ENCODE measurements around the gene PADI6.
"Not testable (repeated sequence)": the region's sequence is repeated elsewhere in the genome, so short reads cannot be mapped to it uniquely, and the experiment has no call there.

The PADI6 gene

DNA sequence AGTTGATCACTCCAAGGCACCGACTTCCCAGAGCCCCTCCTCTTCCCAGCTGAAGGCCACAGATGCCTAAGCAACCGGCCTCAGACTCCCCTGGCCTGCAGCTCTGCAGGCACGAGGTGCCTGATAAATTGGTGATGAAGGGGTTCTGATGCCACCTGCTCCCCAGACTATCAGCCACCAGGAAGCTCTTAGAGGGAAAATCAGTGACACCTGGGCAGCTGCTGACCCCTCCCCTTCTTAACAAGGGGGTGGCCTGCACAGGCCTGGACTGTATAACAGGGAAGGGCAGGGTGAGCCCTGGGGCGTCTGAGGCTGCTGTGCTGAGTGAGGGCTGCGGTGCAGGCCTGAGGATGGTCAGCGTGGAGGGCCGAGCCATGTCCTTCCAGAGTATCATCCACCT is at the start of gene PADI6:
Gene PADI6, plus strand, starts transcription at position 301 of the 400 bp plus-strand sequence. Its CDS starts 50 bp downstream, at position 351.
- DNase-seq = no peak

DNA sequence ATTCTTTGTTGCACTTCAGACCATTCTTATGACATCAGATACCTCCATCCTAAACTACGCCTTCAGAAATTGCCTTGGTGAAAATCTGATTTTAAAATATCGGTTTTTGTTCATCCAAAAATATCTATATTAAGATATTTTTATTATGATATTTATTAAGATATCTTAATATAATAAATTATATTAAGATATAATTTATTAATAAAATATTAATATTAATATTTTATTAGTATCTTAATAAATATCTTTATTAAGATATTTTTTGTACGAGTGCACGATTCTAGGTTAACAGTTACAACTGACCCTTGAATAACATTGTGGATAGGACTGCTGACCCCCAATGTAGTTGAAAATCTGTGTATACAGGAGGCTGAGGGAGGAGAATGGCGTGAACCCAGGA is 43.1 kb upstream of the PADI6 start:
- DNase-seq = no peak

DNA sequence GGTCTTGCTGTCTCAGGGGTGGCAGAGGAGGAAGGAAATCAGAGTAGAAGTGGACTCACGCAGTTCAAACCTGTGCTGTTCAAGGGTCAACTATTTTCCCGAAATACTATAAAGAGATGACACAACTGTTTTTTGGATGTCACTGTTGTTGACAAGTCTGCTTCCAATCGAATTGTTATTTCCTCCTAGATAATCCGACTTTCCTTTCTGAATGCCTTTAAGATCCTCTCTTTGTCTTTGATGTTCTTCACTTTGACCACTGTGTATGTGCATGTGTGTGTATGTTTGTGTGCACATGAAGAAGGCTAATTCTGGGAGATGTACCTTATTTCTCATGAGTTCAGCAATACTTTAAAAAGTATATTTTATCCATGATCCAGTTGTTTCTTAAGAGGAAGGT is 42.4 kb upstream of the PADI6 start:
- DNase-seq = no peak

DNA sequence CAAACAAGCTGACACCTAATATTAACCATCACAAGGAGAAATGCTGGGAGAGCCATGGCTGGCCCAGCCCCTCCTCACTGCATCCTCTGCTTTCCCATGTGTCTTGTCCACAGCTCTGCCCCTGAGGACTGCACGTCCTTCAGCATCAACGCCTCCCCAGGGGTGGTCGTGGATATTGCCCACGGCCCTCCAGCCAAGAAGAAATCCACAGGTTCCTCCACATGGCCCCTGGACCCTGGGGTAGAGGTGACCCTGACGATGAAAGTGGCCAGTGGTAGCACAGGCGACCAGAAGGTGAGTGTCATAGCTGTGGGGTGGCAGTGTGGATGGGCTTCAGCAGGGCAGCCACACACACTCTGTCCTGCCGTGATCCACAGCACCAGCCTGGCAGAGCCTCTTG is 41.1 kb upstream of the PADI6 start:
- no peak for DNase-seq

DNA sequence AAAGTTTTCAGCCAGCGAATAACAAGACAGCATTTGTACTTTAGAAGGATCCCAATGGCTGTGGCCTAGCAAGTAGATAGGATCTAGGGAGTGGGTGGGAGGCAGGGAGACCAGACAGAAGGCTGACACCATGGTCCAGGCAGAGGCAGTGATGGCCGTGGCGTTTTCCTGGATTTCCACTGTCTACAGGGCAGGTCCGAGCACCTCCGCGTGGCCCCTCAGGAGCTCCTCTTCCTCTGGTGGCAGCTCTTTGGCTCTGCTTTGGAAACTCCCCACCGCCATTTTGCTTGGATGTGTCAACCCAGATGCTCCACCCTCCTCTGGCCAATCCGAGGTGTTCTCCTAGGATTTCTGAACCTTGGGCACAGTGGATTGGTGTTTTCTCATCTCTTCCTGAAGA is 38.9 kb upstream of the PADI6 start:
- DNase-seq = no peak

DNA sequence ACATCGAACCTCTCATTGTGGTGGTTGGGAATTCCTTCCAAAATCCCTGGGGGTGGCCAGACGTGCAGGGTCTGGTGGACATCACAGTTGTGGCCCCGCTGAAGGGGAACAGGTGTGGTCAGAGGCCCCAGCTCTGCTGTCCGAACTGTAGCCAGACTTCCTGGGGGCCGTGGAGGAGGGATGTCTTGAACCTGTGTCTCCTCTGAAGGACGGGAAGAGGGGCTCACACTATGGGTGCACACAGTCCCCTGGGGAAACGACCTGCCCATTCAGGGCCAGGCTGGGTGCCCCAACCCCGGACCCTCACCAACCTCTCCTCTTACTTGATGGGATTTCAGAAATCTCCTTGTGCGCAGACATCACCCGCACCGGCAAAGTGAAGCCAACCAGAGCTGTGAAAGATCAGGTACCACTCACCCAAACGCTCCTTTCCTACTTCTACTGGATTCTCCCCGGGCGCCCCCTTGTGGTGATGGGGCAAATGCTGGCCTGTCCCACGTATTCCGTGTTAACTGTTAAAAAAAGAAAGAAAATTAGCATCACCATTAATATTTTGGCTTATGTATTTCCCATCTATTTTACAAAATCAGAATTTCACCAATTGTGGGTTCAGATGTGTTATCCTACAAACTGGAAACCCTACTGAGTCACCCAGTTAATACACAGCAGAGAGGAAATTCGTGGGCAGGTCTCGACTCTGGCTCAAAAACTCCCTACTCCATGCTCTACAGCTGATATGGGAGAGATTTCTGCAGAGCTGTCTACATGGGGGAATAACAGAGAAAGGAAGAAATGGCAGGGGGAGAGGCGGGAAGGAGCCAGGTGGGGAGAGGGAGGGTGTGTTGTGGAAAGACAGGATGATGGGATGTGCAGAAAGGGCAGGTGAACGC is 35.9 kb upstream of the PADI6 start:
- peak in 30 of 56 donors; percentile 1 to 78 (median 18) for DNase-seq

DNA sequence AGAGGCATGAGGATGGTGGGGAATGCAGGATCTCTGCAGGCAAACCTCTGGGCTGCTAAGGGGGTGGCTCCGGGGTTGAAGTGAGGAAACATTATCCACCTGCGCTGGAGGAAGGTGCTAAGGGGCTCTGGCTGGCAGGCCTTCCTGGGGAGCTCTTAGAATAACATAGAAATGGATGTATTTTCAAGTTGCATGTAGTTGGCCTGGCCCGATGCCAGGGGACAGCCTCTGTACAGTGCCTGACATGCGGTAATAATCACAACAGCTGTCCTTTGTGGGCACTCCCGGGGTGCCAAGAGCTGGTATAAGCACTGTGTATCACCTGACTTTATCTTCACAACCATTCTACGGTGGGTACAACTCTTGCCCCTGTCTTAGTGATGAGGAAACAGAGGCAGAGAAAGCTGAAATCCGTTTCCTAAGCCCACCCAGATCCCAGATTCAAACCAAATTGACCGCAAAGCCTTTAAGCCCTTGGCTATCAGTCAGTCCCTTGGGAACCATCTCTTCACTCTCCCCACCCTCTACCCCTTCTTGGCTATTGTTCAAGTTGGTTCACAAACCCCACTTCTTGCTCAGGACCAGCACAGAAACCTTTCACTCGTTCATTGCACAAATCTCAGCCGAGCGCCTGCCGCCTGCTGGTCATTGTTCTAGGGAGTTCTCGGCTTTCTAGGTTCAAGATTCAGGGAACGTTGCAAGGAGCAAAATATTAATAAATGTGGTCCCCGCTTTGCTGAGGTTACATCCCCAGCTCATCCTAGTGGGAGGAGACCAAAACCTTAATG is 33.1 kb upstream of the PADI6 start:
- no peak for DNase-seq

DNA sequence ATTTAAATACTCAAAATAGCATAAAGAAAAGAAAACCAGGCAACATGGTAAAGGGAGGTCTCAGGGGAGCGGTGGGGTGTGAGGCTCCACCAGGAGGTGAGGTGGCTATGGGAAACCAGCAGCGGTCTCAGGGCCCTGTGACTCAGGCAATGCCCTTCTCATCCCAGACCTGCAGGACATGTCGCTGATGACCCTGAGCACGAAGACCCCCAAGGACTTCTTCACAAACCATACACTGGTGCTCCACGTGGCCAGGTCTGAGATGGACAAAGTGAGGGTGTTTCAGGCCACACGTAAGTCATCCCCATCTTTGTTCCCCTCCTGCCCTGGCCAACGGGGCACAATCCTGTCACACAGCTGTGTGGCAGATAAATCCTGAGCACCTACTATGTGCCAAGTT is 32.5 kb upstream of the PADI6 start:
- DNase-seq = no peak

DNA sequence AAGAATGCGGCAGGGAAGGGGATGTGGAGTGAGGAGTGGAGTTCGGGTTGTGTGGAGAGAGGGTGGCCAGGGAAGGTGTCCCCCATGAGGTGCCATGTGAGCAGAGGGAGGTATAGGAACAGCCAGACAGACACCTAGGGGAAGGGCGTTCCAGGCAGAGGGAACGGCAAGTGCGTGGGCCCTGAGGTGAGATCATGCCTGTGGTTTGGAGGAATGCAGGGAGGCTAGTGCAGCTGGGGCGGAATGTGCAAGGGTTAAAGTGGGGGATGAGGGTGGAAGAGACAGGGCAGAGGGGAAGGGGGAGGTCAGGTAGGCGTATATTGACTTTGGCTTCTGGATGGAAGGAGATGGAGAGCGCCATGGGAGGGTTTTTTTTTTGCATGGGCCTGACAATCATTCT is 31.6 kb upstream of the PADI6 start:
- DNase-seq = no peak

DNA sequence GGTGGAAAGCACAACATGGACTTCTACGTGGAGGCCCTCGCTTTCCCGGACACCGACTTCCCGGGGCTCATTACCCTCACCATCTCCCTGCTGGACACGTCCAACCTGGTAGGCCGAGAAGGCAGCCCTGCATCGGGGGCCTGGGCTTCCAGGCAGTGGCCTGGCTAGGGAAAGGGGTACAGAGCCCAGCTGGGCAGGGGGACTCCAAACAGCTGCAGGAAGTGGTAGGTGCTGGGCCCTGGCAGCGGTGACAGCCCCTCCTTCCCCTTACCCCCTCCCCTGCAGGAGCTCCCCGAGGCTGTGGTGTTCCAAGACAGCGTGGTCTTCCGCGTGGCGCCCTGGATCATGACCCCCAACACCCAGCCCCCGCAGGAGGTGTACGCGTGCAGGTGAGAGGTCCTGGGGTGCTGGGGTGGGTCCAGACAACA is 30.0 kb upstream of the PADI6 start:
- DNase-seq = no peak

DNA sequence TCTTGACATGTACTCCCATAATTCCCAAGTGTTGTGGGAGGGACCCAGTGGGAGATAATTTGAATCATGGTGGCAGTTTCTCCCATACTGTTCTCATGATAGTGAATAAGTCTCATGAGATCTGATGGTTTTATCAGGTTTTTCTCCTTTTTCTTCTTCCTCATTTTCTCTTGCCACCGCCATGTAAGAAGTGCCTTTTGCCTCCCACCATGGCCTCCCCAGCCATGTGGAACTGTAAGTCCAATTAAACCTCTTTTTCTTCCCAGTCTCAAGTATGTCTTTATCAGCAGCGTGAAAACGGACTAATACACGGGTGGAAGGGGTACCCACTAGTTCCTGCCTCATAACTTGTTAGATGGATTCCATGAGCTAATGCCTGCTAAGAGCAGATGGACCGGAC is 26.5 kb upstream of the PADI6 start:
- not testable (repeated sequence) for DNase-seq

DNA sequence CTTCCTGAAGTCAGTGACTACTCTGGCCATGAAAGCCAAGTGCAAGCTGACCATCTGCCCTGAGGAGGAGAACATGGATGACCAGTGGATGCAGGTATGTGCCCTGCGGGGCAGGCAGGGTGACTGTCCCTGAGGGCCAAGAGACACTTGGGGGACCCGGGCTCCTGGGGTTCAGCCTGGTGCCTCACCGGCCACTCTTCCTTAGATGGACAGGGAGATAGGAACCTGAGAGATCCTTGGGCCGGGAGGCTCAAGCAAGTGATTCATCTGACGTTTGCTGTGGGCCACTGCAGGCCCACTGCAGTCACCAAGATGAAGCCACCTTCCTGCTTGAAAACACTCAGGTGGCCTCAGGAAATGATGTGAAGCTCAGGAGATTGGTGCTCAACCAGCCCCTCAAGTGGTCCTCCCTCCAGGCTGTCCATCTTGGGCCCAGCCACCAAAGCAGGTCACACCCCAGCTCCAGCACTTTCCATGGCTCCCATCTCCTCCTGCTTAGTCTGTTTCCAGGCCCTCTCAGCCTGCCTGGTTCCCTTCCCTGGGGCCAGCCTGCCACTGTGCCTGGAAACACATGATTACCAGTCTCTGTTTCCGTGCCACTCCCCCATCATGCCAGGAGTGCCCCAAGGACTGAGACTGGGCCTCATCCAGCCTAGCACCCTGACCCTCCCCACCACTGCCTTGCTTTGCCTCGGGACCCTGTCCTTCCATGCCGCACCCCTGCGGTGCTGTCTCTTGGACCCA is 25.8 kb upstream of the PADI6 start:
- DNase-seq = no peak

DNA sequence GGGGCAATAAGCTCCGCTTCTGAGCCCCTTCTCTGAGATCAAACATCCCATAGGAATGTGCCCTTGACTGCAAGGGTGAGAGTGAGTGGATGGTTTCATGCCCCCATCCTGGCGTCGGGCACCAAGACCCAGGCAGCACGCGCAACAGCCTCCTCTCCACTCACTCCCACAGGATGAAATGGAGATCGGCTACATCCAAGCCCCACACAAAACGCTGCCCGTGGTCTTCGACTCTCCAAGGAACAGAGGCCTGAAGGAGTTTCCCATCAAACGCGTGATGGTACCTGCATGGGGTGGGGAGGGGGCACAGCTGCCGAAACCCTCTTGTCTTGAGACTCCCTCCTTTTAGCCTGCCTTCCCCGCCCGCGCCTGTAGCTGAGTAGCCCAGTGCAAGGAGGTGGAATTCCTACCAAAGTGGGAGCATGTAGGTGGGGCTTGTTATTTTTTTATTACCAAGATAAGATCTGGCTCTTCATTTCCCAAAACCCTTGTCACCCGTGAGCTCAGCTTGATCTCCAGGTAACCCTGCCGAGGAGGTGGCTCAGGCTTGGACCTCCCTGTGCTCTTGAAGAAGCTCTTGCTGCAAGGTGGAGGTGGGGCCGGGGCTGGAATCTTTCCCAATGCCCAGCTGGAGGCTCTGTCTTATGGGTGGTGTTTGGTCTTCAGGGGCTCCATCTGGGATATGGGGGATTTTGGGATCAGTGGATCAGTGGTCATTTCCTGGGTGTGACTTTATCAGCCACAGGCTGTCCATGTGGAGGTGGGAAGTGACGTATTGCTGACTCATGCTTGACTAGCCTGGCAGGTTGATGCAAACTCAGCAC is 24.0 kb upstream of the PADI6 start:
- DNase-seq = no peak

DNA sequence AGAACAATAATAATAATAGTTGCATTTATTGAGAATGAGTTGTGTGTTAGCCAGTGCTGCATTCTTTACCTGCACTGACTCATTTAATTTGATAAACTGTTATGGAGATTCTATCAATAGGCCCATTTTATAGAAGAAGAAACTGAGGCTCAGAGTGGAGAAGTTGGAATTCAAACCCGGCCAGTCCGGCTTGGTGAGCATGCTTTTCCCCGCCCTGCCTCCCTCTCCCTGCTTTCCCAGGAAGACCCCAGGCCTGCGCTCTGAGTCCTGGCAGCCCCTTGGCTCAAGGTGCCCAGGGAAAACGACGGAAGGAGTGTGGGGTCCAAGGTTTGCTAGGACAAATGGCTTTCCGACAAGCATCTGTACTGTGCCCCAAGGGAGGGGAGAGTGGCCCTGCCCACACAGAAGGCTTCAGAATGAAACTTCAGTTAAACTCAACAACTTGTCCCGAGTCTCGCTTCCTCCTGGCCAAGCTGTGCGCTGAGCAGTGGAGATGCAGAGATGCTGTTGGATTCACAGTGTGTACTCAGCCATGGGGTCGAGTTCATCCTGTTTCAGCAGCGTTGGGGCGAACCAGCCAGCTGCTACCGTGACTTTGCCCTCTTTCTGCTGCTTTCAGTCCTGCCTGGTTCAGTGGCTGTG is 23.3 kb upstream of the PADI6 start:
- no peak for DNase-seq

DNA sequence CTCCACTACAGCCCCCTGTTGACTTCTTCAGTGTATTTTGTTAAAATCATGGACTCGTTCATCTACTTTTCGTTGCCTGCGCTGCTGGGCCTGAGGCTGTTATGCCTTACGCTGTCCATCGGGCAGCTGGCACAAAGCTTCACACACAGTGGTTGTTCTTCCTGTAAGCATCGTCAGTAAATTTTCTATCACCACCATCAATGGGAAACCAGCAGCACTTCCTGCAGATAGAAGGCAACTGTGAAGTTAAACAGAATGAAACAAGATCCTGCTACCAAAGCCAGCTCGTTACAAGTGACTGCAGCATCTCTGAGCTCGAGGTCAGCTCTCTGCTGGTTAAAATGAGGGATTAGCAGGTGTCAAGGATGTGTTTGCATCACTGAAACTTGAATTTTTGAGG is 21.9 kb upstream of the PADI6 start:
- no peak for DNase-seq

DNA sequence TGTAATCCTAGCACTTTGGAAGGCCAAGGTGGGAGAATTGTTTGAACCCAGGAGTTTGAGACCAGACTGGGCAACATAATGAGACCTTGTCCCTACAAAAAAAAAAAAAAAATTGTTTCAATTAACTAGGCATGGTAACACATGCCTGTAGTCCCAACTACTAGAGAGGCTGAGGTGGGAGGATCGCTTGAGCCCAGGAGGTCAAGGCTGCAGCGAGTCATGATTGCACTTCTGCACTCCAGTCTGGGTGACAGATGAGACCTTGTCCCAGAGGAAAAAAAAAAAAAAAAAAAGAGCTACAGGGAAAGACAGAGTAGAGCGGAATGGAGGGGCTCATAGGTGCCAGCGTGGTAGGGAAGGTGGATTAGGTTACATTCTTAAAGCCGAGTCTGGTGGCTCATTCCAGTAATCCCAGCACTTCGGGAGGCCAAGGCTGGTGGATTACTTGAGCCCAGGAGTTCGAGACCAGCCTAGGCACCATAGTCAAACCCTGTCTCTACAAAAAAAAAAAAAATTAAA is 21.0 kb upstream of the PADI6 start:
- no peak for DNase-seq

DNA sequence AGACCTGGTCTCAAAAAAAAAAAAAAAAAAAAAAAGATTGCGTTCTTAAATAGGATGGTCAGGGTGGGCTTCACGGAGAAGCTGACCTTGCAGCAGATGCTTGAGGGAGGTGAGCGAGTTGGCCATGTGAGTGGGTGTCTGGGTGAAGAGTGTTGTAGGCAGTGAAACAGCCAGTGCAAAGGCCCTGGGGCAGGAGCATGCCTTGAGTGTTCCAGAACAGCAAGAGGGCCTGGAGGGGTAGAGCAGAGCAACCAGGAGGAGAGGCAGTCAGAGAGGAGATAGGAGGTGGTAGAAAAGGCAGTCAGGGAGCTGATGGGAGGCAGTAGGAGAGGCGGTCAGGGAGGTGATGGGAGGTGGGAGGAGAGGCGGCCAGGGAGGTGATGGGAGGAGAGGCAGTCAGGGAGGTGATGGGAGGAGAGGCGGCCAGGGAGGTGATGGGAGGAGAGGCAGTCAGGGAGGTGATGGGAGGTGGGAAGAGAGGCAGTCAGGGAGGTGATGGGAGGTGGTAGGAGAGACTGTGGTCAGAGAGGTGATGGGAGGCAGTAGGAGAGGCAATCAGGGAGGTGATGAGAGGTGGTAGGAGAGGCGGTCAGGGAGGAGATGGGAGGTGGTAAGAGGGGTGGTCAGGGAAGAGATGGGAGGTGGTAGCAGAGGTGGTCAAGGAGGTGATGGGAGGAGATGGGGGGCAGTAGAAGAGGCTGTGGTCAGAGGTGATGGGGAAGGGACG is 20.2 kb upstream of the PADI6 start:
- no peak for DNase-seq

DNA sequence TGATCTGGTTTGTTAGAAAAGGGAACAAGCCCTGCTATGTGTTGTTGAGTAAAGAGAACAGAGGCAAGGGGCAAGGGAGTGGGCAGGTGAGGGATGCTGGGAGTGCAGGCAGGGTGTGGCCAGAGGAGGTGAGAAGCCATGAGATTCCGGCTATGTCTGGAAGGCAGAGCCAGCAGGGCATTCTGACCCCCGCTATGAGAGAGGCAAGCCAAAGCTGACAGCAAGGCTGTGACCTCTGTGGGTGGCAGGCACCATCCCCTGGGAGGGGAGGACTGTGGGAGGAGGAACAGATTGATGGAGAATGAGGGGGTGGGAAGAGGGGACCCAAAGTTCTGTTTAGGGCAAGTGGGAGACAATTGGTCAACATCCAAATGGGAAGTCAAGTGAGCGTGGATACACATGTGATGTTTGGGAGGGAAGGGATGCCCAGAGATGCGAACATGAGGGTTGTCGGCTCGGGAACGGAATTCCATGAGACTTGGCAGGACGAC is 19.5 kb upstream of the PADI6 start:
- no peak for DNase-seq

DNA sequence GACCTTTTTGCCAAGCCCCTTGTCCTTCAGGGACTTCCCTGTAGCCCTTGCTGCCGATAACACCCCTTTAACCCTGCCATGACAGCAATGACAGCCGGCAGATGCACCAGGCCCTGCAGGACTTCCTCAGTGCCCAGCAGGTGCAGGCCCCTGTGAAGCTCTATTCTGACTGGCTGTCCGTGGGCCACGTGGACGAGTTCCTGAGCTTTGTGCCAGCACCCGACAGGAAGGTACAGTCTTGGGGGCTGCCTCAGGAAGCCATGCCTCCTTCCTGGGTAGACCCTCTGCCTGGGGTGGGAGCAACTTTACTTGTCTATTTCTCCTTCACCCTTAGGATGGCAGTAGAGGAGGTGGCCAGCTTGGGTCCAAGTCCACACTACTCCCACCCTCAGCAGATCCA is 16.1 kb upstream of the PADI6 start:
- no peak for DNase-seq
